ENCODE results near the gene GALNT16.
"Not testable (repeated sequence)": the region's sequence is repeated elsewhere in the genome, so short reads cannot be mapped to it uniquely, and the experiment has no call there.

Gene GALNT16

GRCh38 chr14:69259527-69260189, at the start of gene GALNT16:
GALNT16 (plus strand) TSS chr14:69260158; CDS start chr14:69260291, 133 bp downstream.
- DNase-seq, result peak; percentile 41

- DNase-seq, result no peak
Observed at GRCh38 chr14:69214393-69214792, 45.6 kb upstream of the GALNT16 start.

- DNase-seq, result not testable (repeated sequence)
Observed at GRCh38 chr14:69217663-69218062, 42.3 kb upstream of the GALNT16 start.

GRCh38 chr14:69224946-69225345, 35.0 kb upstream of the GALNT16 start:
- DNase-seq, result no peak

- no peak for DNase-seq
Observed at GRCh38 chr14:69226178-69226577, 33.8 kb upstream of the GALNT16 start.

- DNase-seq, result no peak
Observed at GRCh38 chr14:69226736-69227135, 33.2 kb upstream of the GALNT16 start.

- no peak for DNase-seq
Observed at GRCh38 chr14:69231486-69231885, 28.5 kb upstream of the GALNT16 start.

GRCh38 chr14:69232388-69232787, 27.6 kb upstream of the GALNT16 start:
- no peak for DNase-seq

- DNase-seq, result no peak
Observed at GRCh38 chr14:69234106-69234505, 25.9 kb upstream of the GALNT16 start.

- DNase-seq, result no peak
Observed at GRCh38 chr14:69235708-69236107, 24.2 kb upstream of the GALNT16 start.

- DNase-seq, result no peak
Observed at GRCh38 chr14:69237142-69237541, 22.8 kb upstream of the GALNT16 start.

GRCh38 chr14:69237584-69237983, 22.4 kb upstream of the GALNT16 start:
- no peak for DNase-seq

- DNase-seq, result no peak
Observed at GRCh38 chr14:69238883-69239282, 21.1 kb upstream of the GALNT16 start.

- no peak for DNase-seq
Observed at GRCh38 chr14:69240527-69241173, 19.3 kb upstream of the GALNT16 start.

GRCh38 chr14:69241577-69241976, 18.4 kb upstream of the GALNT16 start:
- no peak for DNase-seq

- DNase-seq, result peak; percentile 81
Observed at GRCh38 chr14:69242311-69243224, 17.4 kb upstream of the GALNT16 start.

- no peak for DNase-seq
Observed at GRCh38 chr14:69244946-69245345, 15.0 kb upstream of the GALNT16 start.

- DNase-seq, result no peak
Observed at GRCh38 chr14:69246331-69246730, 13.6 kb upstream of the GALNT16 start.

- no peak for DNase-seq
Observed at GRCh38 chr14:69247676-69248440, 12.1 kb upstream of the GALNT16 start.

GRCh38 chr14:69249603-69250002, 10.4 kb upstream of the GALNT16 start:
- DNase-seq, result no peak

- no peak for DNase-seq
Observed at GRCh38 chr14:69252851-69253250, 7.1 kb upstream of the GALNT16 start.

GRCh38 chr14:69259168-69259526, 811 bp upstream of the GALNT16 start:
- DNase-seq, result no peak

Data from NCI-H2227 treated with DMSO at 0.1 percent for 48 hours (cell line).